ENCODE results near the gene EYA3. TPM values are rescaled to one million over a fixed set of nuclear protein-coding genes. Genes with fewer than 3 reads are reported as not detected.

The EYA3 gene
- total and polyA plus RNA-seq, 2 of the 8 experiments (the other 6 are each of a cell fraction or from before 2014, with no cell fraction given): 15.0 to 33.9 TPM

- Histone ChIP-seq H3K56ac (replicated peaks; ENCODE audit: insufficient read length, low read depth, low read length) (no peak overlapping the region), H3K27ac (ENCODE audit: low read depth, low read length) (no peak overlapping the region), H2AFZ (ENCODE audit: low read length) (no peak overlapping the region), H2BK12ac (ENCODE audit: low read depth, low read length) (no peak overlapping the region), H3K4me2 (ENCODE audit: insufficient read depth in 1 of 2, low read depth in 2 of 2, low read length in 2 of 2) (no peak overlapping the region), H2BK20ac (ENCODE audit: low read length) (no peak overlapping the region), H3K79me2 (ENCODE audit: control insufficient read depth in 1 of 2, insufficient read depth in 2 of 2, low read length in 2 of 2) (no peaks in the 10 kb centered on the region), H3K4me3 (ENCODE audit: extremely low read depth in 1 of 4, insufficient read depth in 2 of 4, low read depth in 3 of 4, low read length in 4 of 4) (no peak overlapping the region), H4K91ac (replicated peaks; ENCODE audit: insufficient read length, low read length) (no peak overlapping the region), H4K20me1 (replicated peaks in 1 of 2; ENCODE audit: control insufficient read depth in 1 of 2, insufficient read depth in 2 of 2, low read length in 2 of 2) (no peaks in the 10 kb centered on the region), H3K23me2 (ENCODE audit: low read depth, low read length) (no peaks in the 10 kb centered on the region), H3K14ac (ENCODE audit: insufficient read length) (no peak overlapping the region), H3K4me1 (replicated peaks in 1 of 4; ENCODE audit: control insufficient read depth in 3 of 4, insufficient read depth in 4 of 4, low read length in 3 of 4) (peaks cover 0 to 6% (median 2%) of the 10 kb centered on the region in 4 experiments; a peak in 3 of 7 replicates), H2BK5ac (ENCODE audit: low read depth, low read length) (no peak overlapping the region), H2BK120ac (replicated peaks; ENCODE audit: low read depth, low read length) (no peak overlapping the region), H4K8ac (ENCODE audit: extremely low read depth, insufficient read depth, low read length) (no peak overlapping the region), H3K4ac (replicated peaks; ENCODE audit: insufficient read length, low read depth, low read length) (no peak overlapping the region), H2BK15ac (ENCODE audit: low read length) (no peak overlapping the region), H3K18ac (ENCODE audit: extremely low read depth, low read length) (no peak overlapping the region), H3K36me3 (ENCODE audit: control insufficient read depth in 2 of 4, insufficient read depth in 4 of 4, low read length in 3 of 4) (no peaks in the 10 kb centered on the region), H3K23ac (ENCODE audit: insufficient read length) (no peak overlapping the region), H3K79me1 (ENCODE audit: low read depth, low read length) (no peaks in the 10 kb centered on the region), H3K27me3 (replicated peaks in 1 of 4; ENCODE audit: control insufficient read depth in 3 of 4, extremely low read depth in 1 of 4, insufficient read depth in 3 of 4, low read length in 3 of 4) (no peaks in the 10 kb centered on the region), H4K5ac (ENCODE audit: insufficient read length, low read depth, low read length) (no peak overlapping the region), H3K9me3 (ENCODE audit: insufficient read depth in 2 of 2, low read depth in 1 of 2, low read length in 1 of 2) (no peaks in the 10 kb centered on the region), H2AK5ac (ENCODE audit: low read depth, low read length) (no peak overlapping the region), H3K9ac (replicated peaks in 1 of 4; ENCODE audit: extremely low read depth in 1 of 4, low read depth in 3 of 4, low read length in 3 of 4) (no peak overlapping the region)
- POLR2A ChIA-PET (ENCODE audit: partially characterized antibody): no interaction called here
- no peak for FAIRE-seq
- CTCF ChIA-PET (ENCODE audit: partially characterized antibody): interaction anchor here (1.2 to 3.7 kb wide), 3 partner anchors 9 to 17 kb away, joined by 3 to 17 read pairs (median 9); no protein-coding TSS in a partner anchor
- DNase-seq (ENCODE audit: low read depth in 1 of 2, low spot score in 2 of 2): no peak
- WGBS, 2 experiments (ENCODE audit: extremely low coverage in 1 of 2, insufficient coverage in 1 of 2, insufficient read length in 1 of 2, insufficient replicate concordance in 2 of 2, low coverage in 1 of 2, low lambda C conversion rate in 2 of 2, missing lambda C conversion rate in 1 of 2): 84% methylated on average over 5 of the region's 5 CpGs; no CpG with 5 or more reads in 1 of the 2 experiments
- TF ChIP-seq MAFK (IDR thresholded peaks at IDR 0.05; ENCODE audit: low read depth, low read length) (no peak), SRF (IDR thresholded peaks at IDR 0.05; ENCODE audit: low read depth, low read length) (no peak), RAD21 (IDR thresholded peaks at IDR 0.05 in 1 of 2, conservative IDR thresholded peaks at IDR 0.05 in 1 of 2; ENCODE audit: low read depth in 2 of 2, low read length in 2 of 2) (peak; percentile 12 to 21; a peak in 2 of 4 replicates), EGR1 (IDR thresholded peaks at IDR 0.05; ENCODE audit: borderline replicate concordance, low read depth, low read length) (no peak), TCF12 (IDR thresholded peaks at IDR 0.05; ENCODE audit: low read depth, low read length) (no peak), TAF7 (optimal IDR thresholded peaks at IDR 0.05; ENCODE audit: borderline replicate concordance, low read depth, low read length) (no peak), POU5F1 (IDR thresholded peaks at IDR 0.05; ENCODE audit: low read depth, low read length) (no peak), GABPA (IDR thresholded peaks at IDR 0.05; ENCODE audit: borderline replicate concordance, insufficient read depth, low read length) (no peak), RBBP5 (IDR thresholded peaks at IDR 0.05; ENCODE audit: borderline replicate concordance, low read depth, low read length) (no peak), CTCF (IDR thresholded peaks at IDR 0.05; ENCODE audit: control extremely low read depth in 1 of 3, insufficient read depth in 1 of 3, low read depth in 1 of 3, low read length in 3 of 3) (peak; percentile 7 to 39 (median 38); a peak in 2 of 4 replicates)
These were observed 160.0 kb downstream of the EYA3 start for GRCh38 chr1:27928216-27928954.

Measured in H1 (cell line).